Fibroblast of skin of back (primary cell): ENCODE data around the gene LRFN2. TPM values are rescaled to one million over a fixed set of nuclear protein-coding genes. Genes with fewer than 3 reads are reported as not detected.
A peak's percentile ranks its signal among the peaks of the same experiment; 100 is the strongest.

ENCODE experiments used
- DNase-seq: peaks from one replicate; pipeline ENCODE4 v3.0.0-alpha.2; 2013
- polyA plus RNA-seq, 2 experiments: library from polyadenylated mRNA; unstranded; fragments of 120-200 nt; gene quantifications; one replicate each; pipeline ENCODE4 v1.2.1, GENCODE V29; 2013; ENCODE audit not compliant: insufficient read length in 2 of 2

The LRFN2 gene
- not detected for polyA plus RNA-seq (2013, experiment 1 of 2; ENCODE audit: insufficient read length)
- not detected for polyA plus RNA-seq (2013, experiment 2 of 2; ENCODE audit: insufficient read length)

GRCh38 chr6:40587240-40588069 is at the start of gene LRFN2:
Gene LRFN2, minus strand, starts transcription at chr6:40587364.
- DNase-seq: peak; percentile 68

- DNase-seq: no peak
Measured at GRCh38 chr6:40634429-40634828, 47.3 kb upstream of the LRFN2 start.

DNA sequence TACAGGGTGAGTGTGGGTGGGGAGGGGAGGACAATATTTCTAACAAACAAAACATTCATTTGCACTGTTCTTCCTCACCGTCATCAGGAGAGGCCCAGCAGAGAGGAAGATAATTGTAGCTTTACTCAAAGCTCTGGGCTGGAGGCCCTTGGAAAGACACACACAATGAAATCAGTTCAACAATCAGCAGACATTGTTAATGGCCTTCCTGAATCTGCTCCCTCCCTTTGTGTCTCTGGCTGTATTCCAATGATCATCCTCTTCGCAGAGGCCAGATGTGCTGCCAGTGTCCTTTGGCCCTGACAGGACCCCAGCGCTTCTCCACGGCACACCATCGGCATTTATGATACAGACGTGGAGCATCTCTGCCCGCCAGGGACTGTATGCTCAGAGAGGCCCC is 44.6 kb upstream of the LRFN2 start:
- DNase-seq: no peak

- DNase-seq: no peak
Measured at GRCh38 chr6:40630488-40630887, 43.3 kb upstream of the LRFN2 start.

DNA sequence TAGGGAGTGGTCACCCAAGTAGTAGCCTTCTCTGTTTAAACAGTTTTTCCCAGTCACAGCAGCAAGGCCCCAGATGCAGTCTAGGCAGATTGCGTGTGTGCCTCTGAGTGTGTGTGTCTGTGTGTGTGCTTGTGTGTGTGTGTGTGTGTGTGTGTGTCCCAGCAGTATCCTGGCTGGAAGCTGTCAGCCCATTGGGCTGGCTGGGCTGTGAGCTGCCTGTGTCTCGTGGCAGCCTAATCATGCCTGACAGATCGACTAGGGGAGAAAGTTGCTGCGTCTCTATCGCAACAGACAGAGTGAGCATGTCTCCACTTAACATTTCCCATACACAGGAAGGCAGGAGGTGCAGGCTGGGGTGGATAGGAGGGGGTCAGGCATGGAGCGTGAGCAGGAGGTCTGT is 42.9 kb upstream of the LRFN2 start:
- no peak for DNase-seq

DNA sequence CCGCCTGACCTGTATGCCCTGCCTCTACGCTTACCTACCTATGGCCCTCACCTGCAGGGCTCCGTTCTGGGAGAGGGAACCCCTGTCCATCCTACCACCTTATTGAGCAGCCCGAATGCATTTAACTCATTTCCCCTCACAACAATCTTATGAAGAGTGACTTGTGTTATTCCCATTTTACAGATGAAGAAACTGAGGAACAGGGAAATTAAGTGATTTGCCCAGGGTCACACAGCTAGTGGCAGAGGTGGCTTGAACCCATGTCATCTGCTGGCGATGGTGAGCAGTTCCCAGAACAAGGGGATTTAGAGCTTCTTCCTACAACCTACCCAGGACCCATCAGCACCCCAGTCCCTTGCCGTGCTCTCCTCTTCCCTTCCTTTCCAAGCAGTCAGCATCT is 42.3 kb upstream of the LRFN2 start:
- no peak for DNase-seq

- peak; percentile 2 for DNase-seq
Measured at GRCh38 chr6:40627316-40627715, 40.2 kb upstream of the LRFN2 start.

GRCh38 chr6:40626886-40627285 is 39.7 kb upstream of the LRFN2 start:
- peak; percentile 6 for DNase-seq

DNA sequence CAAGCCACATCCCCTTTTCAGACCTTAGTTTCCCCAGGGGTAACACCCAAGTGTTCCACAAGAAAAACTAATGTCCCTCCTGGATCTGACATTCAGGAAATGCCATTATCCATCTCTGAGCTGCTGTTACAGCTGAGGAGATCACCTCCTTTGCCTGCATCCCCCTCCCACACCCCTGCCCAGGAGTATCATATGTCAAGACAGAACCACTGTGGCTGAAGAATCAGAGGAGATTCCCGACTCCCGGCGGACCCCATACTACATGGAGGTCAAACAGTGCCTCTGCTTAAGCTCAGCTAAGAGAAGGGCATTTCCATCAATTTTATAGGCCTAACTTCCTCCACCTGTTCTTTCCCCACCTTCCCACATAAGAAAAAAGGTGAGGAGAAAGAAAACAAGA is 36.8 kb upstream of the LRFN2 start:
- DNase-seq: no peak

GRCh38 chr6:40623178-40623577 is 36.0 kb upstream of the LRFN2 start:
- DNase-seq: no peak

DNA sequence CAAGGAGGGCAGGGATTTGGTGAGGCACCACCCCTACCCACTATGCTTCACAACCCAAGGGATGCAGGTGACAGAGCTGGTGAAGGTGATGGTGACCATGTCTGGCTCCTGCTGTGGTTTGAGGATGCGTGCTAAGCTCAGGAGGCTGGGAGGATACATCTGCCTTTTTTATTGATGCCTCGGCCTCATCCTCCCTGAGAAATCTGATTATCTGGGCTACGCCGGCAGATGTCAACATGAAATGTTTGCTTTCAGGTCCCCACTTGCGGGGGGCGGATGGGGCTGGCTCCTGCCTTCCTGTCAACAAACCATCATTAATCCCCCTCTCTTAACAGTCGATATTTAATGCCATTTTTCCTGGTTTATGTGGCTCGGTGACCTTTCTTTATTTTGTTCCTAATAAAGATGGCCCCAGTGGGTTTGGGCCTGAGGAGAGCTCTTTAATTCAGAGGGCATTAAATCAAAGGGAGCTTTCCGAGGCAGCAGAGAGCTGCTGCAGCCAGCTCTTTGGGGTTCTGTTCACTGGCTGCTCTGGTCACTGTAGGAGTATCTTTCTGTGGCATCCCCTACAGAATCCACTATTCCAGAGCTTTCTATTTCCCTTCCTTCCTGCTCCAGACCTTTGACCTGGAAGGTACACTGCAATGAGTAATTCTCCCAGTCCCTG is 33.5 kb upstream of the LRFN2 start:
- DNase-seq: no peak

DNA sequence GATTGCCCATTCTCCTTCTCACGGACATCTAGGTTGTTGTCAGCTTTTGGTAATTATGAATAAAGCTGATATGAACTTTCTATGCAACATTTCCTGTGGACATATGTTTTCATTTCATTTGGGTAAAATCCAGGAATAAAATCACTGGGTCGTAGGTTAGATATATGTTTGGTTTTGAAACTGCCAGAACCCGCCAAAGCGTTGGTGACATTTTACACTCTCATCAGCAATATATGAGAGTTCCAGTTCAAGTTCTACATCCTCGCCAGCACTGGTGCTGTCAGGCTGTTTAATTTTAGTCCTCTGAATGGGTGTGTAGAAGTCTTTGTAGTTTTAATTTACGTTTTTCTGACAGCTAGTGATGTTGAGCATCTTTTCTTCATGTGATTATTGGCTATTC is 27.5 kb upstream of the LRFN2 start:
- no peak for DNase-seq

- DNase-seq: no peak
Measured at GRCh38 chr6:40611912-40612311, 24.7 kb upstream of the LRFN2 start.

GRCh38 chr6:40611434-40611833 is 24.3 kb upstream of the LRFN2 start:
- DNase-seq: no peak

DNA sequence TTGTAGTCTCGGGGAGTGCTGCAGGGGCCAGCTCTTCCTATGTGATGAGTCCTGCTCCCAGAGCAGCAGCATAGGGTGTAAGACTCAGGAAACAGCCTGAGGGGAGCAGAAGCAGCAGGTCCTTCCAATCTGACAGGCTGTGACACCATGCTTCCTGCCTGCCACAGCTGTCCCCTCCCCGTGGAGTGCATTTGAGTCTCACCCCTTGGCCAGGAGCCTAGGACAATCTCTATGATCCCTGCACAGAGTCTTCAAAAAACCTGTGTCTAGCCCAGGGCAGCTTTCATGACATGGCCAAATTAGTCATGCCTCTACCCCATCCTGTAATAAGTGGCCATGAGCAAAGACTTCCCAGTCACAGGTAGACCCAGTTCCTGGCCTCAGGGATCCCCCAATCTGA is 23.1 kb upstream of the LRFN2 start:
- DNase-seq: no peak

GRCh38 chr6:40606981-40607380 is 19.8 kb upstream of the LRFN2 start:
- no peak for DNase-seq

GRCh38 chr6:40606526-40606925 is 19.4 kb upstream of the LRFN2 start:
- no peak for DNase-seq

DNA sequence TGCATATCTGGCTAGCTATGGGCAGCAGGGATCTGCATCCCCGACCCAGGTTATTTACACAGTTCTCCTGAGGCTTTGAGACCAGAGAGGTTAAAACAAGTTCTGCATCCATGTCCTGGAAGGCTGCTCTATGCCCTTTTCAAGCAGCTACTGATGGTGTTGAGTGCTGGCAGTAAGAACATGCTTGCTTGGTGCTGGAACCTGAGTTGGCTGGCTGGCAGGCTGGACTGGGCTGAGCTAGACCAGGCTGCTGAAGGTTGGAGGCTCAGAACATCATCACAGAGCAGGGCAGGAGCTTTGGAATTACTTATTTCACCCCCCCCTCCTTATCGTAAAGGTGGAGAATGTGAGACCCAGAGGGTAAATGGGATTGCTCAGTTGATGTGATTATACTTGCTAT is 16.9 kb upstream of the LRFN2 start:
- no peak for DNase-seq

DNA sequence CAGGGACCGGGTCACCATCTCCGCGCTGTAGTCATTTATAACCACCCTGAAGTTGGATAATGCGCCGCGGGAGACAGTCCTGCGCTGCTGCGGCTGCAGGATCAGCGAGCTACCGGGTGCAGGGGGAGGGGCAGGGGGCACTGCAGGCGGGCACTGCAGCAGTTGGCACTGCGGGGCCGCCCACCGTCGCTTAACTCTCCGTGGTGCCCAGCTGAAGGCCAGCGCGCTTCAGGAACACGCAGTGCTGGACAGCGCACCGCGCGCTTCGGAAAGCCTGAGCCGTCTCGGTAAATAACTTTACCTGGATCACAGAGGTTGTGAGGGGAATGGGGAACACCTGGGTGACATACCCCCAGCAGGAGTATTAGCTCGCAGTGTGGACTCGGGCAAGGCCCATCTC is 12.4 kb upstream of the LRFN2 start:
- DNase-seq: no peak

DNA sequence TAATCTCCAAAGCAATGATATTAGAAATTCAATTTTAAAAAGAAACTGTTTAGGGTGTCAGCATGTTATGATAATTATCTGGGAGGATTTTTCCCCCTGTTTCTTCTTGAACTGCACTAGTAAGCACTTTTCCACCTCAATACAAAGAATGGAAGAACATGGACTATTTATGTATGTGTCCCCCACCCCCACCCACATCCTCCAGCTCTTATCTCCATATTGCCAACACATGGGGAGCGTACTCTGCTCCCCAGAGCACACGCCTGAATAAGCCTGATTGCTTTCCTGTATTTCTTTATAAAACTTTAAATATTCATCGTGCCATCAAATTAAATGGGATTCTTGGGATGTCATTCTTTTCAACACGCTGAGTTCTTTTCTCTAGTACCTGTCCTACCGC is 11.4 kb upstream of the LRFN2 start:
- DNase-seq: no peak

GRCh38 chr6:40597301-40597700 is 10.1 kb upstream of the LRFN2 start:
- no peak for DNase-seq

DNA sequence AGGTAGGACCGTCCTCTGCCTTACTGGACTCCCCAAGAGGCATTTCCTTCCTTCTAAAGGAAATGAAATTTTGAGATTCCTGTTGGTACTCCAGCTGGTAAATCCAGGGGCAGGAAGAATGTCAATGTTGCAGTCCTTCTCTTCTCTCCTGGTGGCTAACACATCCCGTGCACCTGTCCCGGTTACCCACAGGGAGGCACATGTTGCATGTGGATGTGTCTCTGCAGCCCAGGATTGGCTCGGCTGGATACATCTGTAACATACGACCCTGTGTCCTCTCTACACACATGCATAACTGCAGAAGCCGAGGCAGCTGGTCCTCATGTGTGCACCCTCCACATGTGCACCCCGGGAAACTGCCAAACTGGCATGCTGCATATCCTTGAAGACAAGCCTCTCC is 1.3 kb upstream of the LRFN2 start:
- no peak for DNase-seq

GRCh38 chr6:40588070-40588384 is 863 bp upstream of the LRFN2 start:
- no peak for DNase-seq
